HCT116 (cell line): Measurements from ENCODE around the gene PCLO.

Experiments
- EGR1 ChIP-seq: IDR thresholded peaks from 2 replicates; pipeline ENCODE4 v1.6.1; 2012; ENCODE audit warnings: low read depth
- ELF1 ChIP-seq: IDR thresholded peaks from 2 replicates; pipeline ENCODE4 v1.6.1; 2012; ENCODE audit warnings: low read depth, borderline replicate concordance
- POLR2A ChIP-seq: IDR thresholded peaks from 2 replicates; pipeline ENCODE4 v1.7.0; 2011; ENCODE audit warnings: borderline replicate concordance; ENCODE audit not compliant: insufficient read depth, insufficient read length; ENCODE audit errors: extremely low read depth
- RAD21 ChIP-seq: IDR thresholded peaks from 2 replicates; pipeline ENCODE4 v1.6.1; 2012; ENCODE audit warnings: low read depth, mild to moderate bottlenecking
- SRF ChIP-seq: IDR thresholded peaks from 2 replicates; pipeline ENCODE4 v1.6.1; 2012; ENCODE audit warnings: low read depth
- TCF7L2 ChIP-seq: IDR thresholded peaks from 2 replicates; pipeline ENCODE4 v1.7.0; 2011; ENCODE audit warnings: borderline replicate concordance, inconsistent platforms; ENCODE audit not compliant: insufficient read depth, insufficient read length; ENCODE audit errors: extremely low read depth
- ZFX ChIP-seq: fragments of 450-650 bp; IDR thresholded peaks from 2 replicates; pipeline ENCODE4 v1.6.1; 2017
- TF ChIP-seq, protein P1 (sequence below), 3 experiments: fragments of 200-600 bp in 1 of 3; sonication (generic) in 1 of 3; IDR thresholded peaks in 2 of 3; conservative IDR thresholded peaks in 1 of 3; 2 replicates each; pipeline ENCODE4 v1.5.1; 2012 to 2017; ENCODE audit warnings: low read depth in 2 of 3, low read length in 2 of 3, antibody characterized with exemption in 1 of 3, borderline replicate concordance in 1 of 3, control low read depth in 1 of 3, mild to moderate bottlenecking in 1 of 3, mixed read lengths in 1 of 3, mixed run types in 1 of 3, moderate library complexity in 1 of 3; ENCODE audit not compliant: insufficient read depth in 1 of 3
- TF ChIP-seq, protein P2 (sequence below): IDR thresholded peaks from 2 replicates; pipeline ENCODE4 v1.6.1; 2012
- TF ChIP-seq, protein P3 (sequence below): IDR thresholded peaks from 2 replicates; pipeline ENCODE4 v1.6.1; 2012; ENCODE audit warnings: low read depth

DNA sequence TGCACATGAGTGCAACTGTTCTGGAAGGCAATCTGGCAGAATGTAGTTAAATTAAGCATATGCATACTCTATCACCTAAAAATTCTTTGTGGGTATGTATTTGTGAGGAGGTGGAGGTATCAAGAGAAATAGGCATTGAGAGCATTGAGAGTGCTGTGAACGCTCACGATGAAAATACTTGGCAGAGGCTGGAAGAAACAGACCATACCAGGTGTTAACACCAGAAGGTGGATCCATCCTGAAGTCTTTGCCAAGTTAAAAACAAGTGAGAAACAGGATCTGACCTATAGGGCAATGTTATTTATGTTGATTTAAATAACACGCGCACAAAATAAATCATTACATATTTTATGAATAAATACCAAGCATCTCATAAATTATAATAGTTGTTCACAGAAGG, 311.6 kb downstream of the PCLO start:
- TF ChIP-seq ZFX, result no peak
- no peak for TF ChIP-seq TCF7L2
- TF ChIP-seq, protein P1, sequence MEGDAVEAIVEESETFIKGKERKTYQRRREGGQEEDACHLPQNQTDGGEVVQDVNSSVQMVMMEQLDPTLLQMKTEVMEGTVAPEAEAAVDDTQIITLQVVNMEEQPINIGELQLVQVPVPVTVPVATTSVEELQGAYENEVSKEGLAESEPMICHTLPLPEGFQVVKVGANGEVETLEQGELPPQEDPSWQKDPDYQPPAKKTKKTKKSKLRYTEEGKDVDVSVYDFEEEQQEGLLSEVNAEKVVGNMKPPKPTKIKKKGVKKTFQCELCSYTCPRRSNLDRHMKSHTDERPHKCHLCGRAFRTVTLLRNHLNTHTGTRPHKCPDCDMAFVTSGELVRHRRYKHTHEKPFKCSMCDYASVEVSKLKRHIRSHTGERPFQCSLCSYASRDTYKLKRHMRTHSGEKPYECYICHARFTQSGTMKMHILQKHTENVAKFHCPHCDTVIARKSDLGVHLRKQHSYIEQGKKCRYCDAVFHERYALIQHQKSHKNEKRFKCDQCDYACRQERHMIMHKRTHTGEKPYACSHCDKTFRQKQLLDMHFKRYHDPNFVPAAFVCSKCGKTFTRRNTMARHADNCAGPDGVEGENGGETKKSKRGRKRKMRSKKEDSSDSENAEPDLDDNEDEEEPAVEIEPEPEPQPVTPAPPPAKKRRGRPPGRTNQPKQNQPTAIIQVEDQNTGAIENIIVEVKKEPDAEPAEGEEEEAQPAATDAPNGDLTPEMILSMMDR (IDR thresholded peaks at IDR 0.05 in 2 of 3, conservative IDR thresholded peaks at IDR 0.05 in 1 of 3; ENCODE audit: borderline replicate concordance in 1 of 3, insufficient read depth in 1 of 3, low read depth in 2 of 3, low read length in 2 of 3), result no peak
- TF ChIP-seq, protein P2, sequence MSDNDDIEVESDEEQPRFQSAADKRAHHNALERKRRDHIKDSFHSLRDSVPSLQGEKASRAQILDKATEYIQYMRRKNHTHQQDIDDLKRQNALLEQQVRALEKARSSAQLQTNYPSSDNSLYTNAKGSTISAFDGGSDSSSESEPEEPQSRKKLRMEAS, result no peak
- no peak for TF ChIP-seq ELF1
- TF ChIP-seq EGR1, result no peak
- no peak for TF ChIP-seq SRF
- no peak for TF ChIP-seq RAD21
- TF ChIP-seq, protein P3, sequence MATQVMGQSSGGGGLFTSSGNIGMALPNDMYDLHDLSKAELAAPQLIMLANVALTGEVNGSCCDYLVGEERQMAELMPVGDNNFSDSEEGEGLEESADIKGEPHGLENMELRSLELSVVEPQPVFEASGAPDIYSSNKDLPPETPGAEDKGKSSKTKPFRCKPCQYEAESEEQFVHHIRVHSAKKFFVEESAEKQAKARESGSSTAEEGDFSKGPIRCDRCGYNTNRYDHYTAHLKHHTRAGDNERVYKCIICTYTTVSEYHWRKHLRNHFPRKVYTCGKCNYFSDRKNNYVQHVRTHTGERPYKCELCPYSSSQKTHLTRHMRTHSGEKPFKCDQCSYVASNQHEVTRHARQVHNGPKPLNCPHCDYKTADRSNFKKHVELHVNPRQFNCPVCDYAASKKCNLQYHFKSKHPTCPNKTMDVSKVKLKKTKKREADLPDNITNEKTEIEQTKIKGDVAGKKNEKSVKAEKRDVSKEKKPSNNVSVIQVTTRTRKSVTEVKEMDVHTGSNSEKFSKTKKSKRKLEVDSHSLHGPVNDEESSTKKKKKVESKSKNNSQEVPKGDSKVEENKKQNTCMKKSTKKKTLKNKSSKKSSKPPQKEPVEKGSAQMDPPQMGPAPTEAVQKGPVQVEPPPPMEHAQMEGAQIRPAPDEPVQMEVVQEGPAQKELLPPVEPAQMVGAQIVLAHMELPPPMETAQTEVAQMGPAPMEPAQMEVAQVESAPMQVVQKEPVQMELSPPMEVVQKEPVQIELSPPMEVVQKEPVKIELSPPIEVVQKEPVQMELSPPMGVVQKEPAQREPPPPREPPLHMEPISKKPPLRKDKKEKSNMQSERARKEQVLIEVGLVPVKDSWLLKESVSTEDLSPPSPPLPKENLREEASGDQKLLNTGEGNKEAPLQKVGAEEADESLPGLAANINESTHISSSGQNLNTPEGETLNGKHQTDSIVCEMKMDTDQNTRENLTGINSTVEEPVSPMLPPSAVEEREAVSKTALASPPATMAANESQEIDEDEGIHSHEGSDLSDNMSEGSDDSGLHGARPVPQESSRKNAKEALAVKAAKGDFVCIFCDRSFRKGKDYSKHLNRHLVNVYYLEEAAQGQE, result no peak
- no peak for TF ChIP-seq POLR2A
